GM04503 (cell line): ENCODE results near the gene TCFL5.

Source experiments
- DNase-seq: peaks from one replicate; pipeline ENCODE4 v3.0.0-alpha.2; 2012; ENCODE audit warnings: low read depth

TCFL5 gene

GRCh38 chr20:62861726-62862336, at the start of gene TCFL5:
Gene TCFL5, minus strand, starts transcription at chr20:62861822. Its CDS starts 152 bp downstream, at chr20:62861670.
- DNase-seq: no peak

- DNase-seq: no peak
These were observed 49.3 kb upstream of the TCFL5 start for GRCh38 chr20:62910777-62911497.

GRCh38 chr20:62910217-62910766, 48.7 kb upstream of the TCFL5 start:
- no peak for DNase-seq

GRCh38 chr20:62908971-62909791, 47.6 kb upstream of the TCFL5 start:
- DNase-seq: no peak

GRCh38 chr20:62907384-62908317, 46.0 kb upstream of the TCFL5 start:
- DNase-seq: no peak

GRCh38 chr20:62906647-62907375, 45.2 kb upstream of the TCFL5 start:
- DNase-seq: no peak

- DNase-seq: no peak
These were observed 44.6 kb upstream of the TCFL5 start for GRCh38 chr20:62906209-62906608.

GRCh38 chr20:62905536-62906117, 44.0 kb upstream of the TCFL5 start:
- no peak for DNase-seq

GRCh38 chr20:62902926-62903615, 41.4 kb upstream of the TCFL5 start:
- DNase-seq: no peak

GRCh38 chr20:62901891-62902290, 40.3 kb upstream of the TCFL5 start:
- DNase-seq: no peak

GRCh38 chr20:62900692-62901584, 39.3 kb upstream of the TCFL5 start:
- DNase-seq: no peak

- no peak for DNase-seq
These were observed 38.5 kb upstream of the TCFL5 start for GRCh38 chr20:62900052-62900691.

- DNase-seq: no peak
These were observed 38.0 kb upstream of the TCFL5 start for GRCh38 chr20:62899633-62900051.

GRCh38 chr20:62898970-62899632, 37.5 kb upstream of the TCFL5 start:
- DNase-seq: no peak

GRCh38 chr20:62898093-62898964, 36.7 kb upstream of the TCFL5 start:
- DNase-seq: no peak

- no peak for DNase-seq
These were observed 36.0 kb upstream of the TCFL5 start for GRCh38 chr20:62897666-62898065.

GRCh38 chr20:62896526-62896925, 34.9 kb upstream of the TCFL5 start:
- no peak for DNase-seq
